Measurements from ENCODE around the gene TF.

- no peak for TF ChIP-seq EZH2 (IDR thresholded peaks at IDR 0.05; ENCODE audit: insufficient read depth, poor library complexity, severe bottlenecking)
- TF ChIP-seq EZH2phosphoT487 (IDR thresholded peaks at IDR 0.05; ENCODE audit: insufficient read depth, low read depth) = no peak
These were observed 11.9 kb upstream of the TF start for GRCh38 chr3:133734305-133734704.

All from GM23248 (cell line).